SK-N-DZ (cell line): ENCODE results near the gene PPIL1.
A peak's percentile ranks its signal among the peaks of the same experiment; 100 is the strongest.

Source experiments
- DNase-seq: peaks from one replicate; pipeline ENCODE4 v3.0.0-alpha.2; 2015; ENCODE audit warnings: low spot score

Gene PPIL1

DNA sequence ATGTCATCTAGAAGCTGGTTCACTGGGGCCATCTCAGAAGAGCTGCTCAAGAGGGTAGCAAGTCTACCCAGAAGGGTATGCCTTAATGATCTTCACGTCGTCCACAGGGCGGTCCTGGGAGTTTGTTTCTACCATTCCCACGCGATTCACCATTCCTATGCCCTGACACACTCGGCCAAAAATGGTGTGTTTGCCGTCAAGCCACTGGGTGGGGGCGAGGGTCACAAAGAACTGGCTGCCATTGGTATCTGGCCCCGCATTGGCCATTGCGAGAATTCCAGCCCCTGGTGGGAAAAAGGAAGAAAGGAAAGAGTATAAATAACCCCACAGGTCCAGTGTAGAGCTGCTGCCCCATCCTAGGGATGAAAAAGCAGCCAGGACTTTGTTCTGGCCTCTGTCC lies 18.9 kb downstream of the PPIL1 start:
- DNase-seq = no peak

DNA sequence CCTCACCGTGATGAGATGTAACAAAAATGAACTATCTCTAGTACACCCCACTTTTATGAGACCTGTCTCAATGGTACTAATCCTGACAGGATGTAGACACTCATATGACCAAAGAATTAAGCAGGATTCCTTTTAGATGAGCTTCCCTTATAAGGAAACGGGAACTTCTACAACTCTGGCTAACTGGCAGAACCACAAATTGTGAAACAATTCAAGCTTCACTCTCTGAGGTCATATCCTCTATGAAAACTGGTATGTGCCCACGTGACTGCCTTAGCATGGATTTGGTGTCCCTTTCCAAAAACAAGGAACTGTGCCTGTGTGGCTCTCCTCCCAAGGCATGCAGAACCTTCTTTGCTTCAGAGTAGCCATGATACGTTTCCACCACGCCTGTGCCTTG lies 21.3 kb downstream of the PPIL1 start:
- no peak for DNase-seq

DNA sequence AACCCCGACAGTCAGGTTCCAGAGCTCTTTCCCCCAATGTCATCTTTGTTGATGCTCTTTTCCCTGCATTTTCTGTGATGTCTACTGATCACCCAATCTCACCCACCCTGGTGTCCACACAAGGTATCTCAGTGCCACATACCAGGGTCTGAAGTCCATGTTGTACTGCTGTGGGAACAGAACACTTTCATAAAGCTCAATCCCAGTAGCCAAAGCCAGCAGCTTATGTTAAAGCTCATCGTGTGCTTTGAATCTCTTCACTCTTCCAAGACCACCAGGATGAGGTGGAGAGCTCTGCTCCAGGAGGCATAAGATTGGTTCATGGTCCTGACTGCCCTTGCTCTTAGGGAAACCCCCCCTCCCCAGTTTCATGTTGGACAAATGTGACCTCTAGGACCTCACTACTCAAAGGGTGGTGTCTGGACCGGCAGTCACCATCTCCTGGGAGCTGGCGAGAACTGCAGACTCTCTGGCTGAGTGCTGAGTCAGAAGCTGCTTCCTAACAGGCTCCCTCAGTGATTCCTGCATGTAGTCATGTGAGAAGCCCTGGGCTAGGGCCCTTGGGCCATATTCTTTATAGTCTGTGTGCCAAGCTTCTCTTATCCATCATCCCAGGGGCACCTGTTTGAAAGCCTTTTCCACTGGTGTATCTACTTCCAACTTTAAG lies 22.0 kb downstream of the PPIL1 start:
- no peak for DNase-seq

DNA sequence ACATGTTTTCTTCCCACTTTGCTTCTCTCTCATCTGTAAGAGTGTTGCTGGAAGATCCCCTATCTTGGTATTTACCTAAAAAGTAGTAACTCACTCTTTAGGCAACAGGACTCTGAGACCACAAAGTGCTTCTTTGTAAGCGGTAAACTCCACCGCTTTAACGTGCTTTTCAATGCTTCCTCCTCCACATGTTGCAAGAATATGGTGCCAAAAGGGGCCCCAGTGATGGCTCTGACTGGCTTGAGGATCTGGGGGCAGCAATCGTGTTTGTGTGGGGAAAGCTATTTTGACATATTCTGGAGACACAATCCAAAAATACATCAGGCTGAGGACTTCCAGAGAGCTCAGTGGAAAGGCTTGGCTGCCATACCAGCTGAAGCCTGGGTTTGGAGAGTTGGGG lies 23.0 kb downstream of the PPIL1 start:
- DNase-seq = no peak

DNA sequence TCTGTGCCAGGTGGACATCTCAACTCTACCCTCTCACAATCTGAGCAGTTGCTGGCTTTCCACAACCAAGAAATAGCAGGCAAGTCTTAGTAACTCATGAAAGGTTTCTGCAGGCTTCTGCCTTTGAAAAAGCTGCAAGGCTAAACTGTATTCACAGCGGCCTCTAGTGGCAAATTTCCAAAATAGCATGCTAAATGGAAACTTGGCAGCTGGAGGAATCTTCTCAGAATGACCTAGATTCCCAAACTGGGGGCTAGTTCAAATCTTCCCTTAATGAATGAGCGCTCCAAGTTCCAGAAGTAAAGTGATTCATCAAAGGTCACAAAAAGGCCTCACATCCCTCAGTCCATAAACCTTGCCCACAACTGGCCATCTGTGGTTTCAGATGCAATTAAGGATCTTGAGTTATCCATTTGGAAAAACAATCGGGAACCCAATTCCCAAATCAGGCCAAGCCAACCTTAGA lies 23.4 kb downstream of the PPIL1 start:
- DNase-seq = peak; percentile 66

DNA sequence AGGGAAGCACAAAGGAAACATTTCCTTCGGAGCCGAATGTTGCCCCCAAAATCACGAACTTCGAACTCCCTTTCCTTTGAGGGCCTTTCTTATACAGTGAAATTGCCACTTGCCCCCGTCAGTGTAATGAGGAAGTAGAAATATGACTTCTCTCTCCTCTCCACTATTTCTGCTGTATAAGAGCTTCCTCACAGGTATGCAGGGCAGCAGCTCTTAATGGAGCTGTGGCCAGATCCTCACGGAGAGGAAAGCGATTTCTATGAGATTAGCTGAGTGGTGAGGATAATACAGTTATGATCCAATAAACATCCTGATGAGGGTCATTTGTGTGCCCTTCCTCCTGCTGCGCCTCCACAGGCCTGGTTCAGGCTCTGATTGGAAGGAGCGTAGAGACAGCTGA lies 24.6 kb downstream of the PPIL1 start:
- DNase-seq = peak; percentile 79

DNA sequence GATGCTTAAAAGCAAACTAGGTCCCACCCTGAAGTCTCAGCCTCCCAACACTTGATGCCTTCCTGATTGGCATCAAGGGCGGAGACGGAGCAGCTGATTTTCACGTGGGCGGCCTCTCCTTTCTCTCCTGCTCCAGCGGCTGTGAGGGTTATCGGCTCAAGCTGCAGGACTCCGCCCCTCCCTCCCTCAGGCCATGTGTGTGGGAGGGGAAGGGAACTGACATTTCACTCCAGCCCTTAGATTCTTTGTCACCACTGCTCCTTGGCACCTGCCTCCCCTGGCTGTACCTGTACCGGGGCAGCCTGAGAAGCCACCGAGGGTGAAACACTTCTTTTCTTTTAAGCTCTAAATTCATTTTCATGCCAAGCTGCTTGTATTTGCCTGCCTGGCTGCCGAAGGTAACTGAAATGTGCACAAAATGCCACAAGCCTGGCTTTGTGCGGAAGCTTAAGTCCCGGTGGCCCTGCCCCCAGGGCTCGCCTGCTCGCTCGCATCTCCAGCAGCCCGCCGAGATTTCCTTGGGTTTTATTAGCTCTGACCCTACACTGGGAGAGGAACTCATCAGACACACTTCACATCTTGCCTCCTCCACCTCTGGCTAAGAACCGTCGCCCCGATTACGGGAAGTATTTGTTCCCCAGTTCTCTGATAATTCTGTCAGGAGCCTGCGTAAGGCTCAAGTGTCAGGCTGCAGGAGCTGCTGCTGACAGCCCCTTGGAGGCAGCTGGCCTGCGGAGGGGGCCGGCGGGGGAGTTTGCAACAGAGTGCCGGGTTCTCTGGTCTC lies 25.8 kb downstream of the PPIL1 start:
- peak; percentile 82 for DNase-seq

DNA sequence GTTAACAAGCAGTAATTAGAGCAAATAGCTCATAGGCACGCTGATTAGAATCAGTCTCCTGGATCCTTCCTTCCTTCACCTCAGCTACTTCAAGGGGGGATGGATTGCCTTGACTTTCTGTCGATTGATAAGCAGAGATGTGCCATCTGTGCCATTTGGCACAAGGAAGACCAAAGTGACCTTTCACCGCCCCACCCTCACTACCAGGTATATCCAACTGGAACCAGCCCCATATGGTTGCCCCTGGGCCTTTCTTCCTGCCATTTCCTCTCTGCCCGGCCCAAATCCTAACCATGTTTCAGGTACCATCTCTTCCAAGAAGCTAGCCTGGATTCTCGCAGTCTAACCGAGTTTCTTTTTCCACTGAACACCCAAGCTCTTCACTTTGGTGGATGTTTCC lies 26.6 kb downstream of the PPIL1 start:
- no peak for DNase-seq

DNA sequence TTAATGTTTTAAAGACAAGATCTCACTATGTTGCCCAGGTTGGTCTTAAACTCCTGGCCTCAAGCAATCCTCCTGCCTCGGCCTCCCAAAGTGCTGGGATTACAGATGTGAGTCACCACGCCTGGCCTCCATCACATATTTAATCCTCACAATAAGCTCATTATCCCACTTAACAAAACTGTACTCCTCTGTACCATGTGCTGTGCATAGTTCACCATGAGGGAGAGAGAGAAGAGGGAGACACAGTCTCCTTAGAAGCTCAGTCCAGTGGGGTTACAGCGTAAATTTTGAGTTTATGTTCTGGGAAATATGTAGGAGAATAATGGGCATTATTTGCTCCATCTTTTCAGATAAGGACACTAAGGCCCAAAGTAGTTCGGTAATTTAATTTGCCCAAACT lies 27.5 kb downstream of the PPIL1 start:
- DNase-seq = no peak

DNA sequence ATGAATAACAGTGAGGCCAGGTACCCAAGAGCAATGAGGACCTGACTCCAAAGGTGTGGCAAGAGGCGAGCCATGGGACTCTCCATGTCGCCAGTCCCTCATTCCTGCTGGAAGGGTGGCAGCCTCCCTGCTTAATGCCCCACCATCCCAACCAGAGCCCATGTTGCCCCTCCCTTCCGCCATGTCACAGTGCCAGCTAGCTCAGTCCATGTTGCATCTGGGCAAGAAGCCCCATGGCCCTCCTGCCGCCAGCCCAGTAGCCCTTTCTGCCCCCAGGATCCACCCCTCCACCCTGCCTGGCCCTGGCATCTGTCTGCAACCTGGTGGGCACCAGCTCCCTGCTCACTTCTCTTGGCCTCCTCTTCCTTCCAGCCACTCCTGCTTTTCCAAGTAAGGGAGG lies 29.4 kb downstream of the PPIL1 start:
- no peak for DNase-seq

DNA sequence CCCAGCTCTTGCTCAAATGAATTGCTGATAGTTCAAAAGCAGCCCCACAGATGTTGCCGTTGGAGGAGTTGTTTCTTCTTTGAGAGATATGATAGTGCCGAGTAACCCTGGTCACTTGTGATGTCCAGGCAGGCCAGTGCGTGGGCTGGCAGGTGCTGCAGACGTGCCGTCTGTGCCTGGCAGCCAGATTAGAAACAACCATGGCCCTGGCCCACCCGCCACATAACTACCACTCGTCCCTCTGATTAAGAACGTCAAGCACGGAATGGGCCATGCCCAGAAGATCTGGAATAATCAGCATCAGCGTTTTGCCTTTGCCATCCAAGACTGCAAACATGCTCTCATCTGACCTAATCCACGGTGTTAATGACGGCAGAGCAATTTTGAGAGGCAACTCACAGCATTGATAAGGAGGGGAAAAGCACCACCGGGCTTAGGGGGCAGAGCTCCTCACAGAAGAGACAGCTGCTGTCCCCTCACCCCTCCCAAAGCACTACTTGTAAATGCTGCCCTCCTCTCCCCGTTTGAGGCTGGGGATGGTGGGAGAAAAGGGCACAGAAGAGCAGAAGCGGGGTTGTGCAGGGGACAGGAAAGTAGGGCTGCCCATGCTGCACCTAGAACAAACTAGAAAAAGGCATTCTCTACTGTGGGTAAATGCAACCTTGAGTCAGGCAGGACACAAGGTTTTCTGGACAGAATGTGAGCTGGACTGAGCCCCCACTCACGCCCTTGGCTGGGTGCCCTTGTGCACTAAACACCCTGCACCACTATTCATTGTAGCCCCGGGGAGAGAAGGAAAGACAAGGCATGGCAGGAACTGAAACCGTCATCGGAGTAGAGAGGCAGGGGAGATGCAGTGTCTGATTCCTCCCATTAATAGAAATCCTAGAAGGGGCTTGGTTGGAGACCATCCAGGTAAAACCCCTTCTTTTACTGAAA lies 30.1 kb downstream of the PPIL1 start:
- no peak for DNase-seq

DNA sequence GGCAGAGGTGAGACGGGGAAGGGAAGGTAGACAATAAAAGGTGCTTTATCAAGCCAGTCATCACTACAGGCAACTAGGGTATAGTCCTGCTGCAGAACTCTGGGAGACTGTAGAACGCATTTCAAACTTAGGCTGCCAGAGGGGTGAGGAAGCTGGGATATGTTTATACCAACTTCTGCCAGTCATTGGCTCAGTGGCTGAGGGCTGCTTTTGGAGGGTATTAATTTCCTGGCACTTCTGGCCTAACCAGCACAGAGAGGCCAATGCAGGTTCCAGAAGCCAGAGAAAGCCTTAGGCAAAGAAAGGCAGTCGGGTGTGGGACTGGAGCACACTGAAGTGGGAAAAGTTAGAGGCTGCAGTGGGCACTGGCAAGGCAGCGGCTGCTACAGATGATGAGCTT lies 31.4 kb downstream of the PPIL1 start:
- no peak for DNase-seq

DNA sequence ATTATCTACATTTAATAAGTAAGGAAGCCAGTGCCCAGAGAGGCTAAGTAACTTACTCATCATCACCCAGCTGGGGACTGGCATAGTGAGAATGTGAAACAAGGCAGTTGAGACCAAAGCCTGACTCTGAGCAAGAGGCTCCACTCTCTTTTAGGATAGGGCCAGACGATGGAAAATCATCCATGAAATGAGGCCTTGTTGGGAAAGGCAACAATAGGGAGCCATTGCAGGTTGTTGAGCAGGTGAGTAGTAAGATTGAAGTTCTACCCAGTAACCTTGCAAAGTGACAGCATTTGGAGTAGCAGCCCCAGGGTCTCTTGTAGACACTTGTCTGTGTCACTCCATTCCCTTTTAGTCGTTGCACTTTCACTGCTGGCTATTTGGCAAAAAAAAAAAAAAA lies 32.8 kb downstream of the PPIL1 start:
- no peak for DNase-seq

DNA sequence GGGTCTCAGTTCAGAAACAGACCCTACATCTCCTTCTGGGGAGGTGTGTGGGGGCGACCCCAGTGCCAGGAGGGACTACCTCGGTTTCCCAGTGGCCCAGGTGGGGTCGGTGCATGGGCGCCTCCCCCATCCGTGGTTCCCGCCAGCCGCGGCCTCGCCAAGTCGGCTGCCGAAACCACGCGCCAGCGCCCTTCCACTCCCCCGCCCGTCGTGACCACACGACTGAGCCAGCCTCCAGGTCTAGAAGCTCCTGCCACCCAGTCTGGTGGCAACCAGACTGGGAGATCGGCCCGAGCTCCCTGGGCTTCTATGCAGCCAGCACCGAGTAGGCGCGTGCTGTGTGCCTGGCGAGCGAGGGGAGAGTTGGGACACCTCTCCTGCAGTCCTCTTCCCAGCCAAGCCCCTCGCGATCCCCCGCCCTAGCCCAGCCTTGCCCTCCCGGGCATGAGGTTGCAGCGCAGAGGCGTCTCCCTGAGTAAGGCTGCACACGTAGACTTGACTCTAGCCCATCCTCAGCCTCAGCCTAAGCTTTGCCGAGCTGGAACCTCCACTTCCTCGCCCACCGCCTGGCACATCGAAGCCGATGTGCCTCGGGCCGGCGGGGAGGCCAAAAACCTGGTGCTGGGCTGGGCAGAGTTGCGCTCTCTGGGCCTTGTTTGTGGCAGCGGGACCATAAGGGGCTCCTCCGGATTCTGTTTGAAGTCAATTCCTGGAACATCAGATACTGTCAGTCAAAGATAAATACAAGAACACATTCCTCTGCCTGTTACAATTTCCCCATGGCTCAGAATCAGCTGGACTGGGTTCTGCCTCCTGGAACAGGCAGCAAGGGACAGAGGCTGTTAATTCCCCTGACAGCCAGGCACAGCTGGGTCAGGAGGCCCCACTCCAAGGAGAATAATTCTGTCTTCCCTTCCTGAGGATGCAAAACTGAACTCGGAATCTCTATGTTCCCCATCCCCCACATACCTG lies 33.9 kb downstream of the PPIL1 start:
- DNase-seq = no peak

DNA sequence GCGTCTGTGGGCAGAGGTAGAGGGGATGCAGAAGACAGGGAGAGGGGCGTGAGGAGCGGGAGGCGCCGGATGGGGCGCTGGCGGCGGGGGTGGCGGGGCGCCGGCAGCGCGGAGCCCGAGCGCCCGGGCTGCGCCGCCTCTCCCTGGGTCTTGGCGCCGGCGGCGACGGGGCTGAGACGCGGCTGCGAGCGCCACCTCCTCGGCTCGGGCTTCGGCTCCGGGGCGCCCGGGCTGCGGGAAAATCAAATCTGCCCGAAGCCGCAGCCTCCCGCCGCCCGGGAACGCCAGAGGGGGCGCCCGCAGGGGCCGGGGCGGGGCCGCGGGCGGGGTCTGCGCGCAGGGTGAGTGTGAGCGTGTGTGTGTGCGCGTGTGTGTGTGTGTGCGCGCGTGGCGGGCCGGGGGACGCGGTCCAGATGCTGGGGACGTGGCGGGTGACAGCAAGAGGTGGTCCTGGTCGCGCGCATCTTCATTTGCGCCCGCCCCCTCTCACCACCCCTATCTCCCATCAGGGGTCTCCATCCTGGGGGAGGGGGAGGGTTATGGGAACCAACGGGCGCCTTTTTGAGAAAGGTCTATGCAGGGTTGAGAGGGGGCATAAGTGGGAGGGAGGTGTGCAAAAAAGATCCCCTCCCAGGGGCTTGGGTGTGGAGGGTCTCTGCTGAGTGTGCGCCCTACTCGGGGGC lies 34.7 kb downstream of the PPIL1 start:
- no peak for DNase-seq

DNA sequence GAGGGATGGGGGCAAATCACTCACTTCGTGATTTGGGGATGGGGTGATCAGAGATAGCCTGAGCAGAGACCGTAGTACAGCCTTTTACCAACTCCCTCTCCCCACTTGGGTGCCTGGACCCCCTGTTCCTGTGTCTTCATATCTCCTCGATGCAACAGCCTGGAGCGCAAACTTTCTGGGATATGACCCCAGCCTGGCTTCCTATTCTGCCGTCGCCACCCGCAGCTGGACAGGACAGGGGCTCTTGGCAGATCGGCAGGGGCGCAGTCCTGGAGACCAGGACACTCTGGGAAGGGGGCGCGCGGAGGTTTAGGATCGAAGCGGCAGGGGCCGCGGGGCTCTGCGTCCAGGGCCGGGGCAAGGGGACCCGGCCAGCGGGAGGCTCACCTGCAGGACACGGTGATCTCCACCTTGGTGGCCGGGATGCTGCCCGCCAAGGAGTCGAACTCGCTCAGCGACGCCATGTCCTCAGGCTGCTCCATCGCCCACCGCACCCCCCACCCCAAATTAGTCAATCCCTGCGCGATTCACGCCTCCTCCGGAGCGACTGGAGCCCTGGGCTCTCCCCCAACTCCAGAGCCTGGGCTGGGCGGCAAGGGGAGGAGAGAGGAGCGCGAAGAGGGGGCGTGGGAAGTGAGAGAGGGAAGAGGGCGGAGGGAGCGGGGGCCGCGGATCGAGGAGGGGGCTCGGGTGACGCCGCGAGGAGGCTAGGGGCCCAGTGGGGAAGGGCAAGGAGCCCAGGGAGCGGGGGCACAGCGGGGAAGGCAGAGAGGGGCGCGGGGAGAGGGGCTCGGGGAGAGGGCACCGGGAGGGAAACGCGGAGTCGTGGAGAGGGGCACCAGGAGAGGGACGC lies 35.5 kb downstream of the PPIL1 start, which contains the start of gene CPNE5:
TSS of gene CPNE5 (minus strand) at position 549 of the 853 bp plus-strand sequence. CDS start at position 482, 67 bp downstream.
- no peak for DNase-seq

DNA sequence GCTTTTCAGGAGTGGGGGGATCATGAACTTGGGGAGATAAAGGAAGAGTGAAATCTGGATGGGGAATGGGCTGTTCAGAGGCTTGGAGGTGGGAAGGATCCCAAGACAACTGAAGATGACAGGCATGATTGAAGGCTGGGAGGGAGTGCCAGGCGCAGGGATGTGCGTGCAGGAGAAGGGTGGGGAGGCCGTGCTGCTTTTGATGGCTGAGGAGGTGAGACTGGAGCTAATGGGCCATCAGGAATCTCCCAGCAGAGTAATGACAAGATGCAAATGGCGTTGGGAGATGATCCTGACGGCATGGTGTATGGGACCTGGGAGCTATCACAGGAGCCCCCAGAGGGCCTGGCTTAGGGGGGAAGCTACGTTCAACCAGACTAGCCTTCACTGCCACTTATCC lies 36.9 kb downstream of the PPIL1 start:
- DNase-seq = no peak

DNA sequence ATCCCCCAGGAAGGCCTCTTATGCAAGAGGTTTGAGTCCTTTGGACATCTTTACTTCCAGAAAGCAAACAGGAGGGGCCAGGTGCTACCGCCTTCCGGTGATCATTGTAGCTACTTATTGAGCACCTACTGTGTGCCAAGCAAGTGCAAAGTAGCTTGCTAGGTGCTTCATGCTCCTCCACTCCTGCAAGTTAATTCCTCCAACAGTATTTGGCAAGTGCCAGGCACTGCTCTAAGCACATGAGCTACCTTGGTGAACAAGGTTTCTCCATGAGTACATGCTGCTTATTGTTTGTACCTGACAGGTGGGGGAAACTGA lies 37.6 kb downstream of the PPIL1 start:
- DNase-seq = no peak
